GM21737 (cell line): Measurements from ENCODE around the gene IL17C.
A peak's percentile ranks its signal among the peaks of the same experiment; 100 is the strongest.

Source experiments
- ATAC-seq: cut with Tn5 transposase; IDR thresholded peaks from one replicate; pipeline ENCODE4 v1.9.1; 2021; ENCODE audit warnings: mild to moderate bottlenecking, moderate library complexity; ENCODE audit not compliant: unreplicated experiment

Gene IL17C

DNA sequence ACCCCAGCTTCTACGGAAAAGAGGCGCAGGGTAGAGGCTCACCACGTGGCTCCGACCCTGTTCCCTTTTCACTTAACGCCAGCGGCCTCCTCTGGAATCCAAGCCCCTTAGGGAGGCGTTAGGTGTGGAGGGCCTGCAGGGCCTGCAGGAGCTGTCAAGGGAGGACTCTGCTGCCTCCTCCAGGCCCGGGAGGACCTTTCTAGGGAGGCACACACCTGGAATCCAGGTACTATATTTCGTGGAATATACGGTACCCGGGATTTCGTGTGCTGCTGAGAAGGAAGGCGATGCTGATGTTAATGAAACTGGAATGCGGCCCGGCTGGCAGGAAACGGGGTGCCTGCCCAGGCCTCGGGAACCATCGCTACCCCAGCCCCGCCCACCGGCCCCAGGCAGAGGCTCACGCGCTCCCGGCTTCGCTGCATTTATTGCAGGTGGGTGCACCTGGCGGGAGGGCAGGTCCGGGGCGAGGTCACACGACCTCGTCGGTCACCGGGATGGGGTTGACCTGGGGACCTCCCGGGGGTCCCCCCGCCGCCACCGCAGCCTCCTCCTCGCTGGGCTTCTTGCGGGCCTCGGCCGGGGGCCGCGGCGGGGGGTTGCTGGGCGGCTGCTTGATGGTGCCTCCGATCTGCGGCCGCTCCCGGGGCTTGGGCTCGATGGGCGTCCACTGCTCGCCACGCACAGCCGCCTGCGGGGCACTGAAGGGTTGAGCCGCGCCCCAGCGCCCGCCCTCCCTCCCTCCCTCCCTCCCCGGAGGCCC is 4.7 kb downstream of the IL17C start:
- ATAC-seq, result no peak

DNA sequence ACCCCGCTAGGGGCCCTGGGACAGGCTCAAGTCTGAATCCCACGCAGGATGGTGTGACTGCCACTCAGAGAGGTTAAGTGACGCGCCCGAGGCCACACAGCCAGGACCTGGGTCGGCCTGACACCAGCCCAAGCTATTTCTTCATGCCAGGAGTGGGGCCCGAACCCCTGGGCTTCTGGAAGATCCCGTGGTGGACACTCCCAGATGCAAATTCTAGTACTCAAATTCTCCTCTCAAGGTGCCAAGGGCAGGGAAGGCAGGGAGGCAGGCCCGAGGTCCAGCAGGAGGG is 5.2 kb downstream of the IL17C start:
- no peak for ATAC-seq

DNA sequence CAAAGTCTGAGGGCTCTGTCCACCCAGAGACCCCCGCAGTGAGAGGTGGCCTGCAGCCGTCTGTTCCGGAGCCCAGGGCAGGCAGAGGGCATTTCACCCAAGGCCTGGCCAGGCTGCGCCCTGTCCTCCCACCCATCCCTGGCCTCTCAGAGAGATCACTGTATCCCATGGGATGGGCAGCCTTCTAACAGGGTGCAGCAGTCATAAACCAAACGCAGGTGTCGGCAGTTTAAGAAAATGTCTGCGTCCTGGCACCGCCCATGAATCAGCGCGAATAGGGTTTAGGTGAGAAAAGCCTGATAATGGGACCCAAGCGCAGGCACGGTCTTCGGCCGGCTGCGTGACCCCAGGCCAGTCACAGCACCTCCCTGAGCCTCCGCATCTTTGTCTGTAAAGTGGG is 7.1 kb downstream of the IL17C start:
- ATAC-seq, result no peak

DNA sequence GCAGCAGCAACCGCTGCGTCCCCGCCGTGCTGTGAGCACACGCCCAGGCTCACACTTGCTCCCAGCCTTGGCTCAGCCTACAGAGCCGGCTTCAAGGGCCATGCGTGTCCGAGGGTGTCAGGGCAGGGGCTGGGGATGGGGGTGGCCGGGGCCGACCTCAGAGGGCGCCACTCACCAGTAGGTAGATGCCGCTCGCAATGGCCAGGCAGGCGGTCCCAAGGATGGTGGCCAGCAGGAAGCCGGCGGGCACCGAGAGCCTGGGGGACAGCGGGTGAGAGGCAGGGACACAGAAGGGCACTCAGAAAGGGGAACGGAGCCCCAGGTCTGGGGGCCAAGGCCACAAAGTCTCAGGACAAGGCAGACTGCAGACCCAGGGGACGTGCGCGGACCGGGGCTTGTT is 7.6 kb downstream of the IL17C start:
- ATAC-seq, result no peak

DNA sequence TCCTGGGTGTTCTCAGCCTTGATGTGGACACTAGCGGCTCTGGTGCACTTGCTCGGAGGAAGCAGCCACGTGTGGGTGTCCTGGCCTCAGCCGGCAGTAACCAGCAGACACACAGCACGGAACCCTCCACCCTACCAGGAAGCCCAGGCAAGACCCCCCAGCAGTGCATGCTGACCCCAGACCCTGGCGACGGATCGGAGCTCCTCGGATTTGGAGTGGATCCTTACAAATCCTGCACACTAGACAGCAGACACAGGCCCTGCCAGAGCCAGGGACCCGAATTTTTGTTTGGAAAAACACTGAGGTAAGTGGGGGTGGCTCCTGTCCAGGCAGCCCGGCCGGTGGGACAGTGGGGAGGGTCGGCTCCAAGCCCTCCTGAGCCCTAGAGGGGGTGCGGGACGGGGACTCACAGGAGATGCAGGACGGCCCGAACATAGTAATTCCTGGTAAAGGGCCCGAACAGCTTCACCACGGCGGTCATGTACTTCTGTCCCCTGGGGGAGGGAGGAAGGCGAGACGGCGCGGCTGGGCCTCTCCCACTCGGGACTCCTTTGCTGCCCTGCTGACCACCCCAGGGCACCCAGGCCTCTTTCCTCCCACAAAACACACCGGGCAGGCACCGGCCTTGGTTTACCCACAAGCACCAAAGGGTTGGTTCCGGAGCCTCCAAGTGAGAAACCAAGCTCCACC is 8.1 kb downstream of the IL17C start:
- ATAC-seq, result no peak

DNA sequence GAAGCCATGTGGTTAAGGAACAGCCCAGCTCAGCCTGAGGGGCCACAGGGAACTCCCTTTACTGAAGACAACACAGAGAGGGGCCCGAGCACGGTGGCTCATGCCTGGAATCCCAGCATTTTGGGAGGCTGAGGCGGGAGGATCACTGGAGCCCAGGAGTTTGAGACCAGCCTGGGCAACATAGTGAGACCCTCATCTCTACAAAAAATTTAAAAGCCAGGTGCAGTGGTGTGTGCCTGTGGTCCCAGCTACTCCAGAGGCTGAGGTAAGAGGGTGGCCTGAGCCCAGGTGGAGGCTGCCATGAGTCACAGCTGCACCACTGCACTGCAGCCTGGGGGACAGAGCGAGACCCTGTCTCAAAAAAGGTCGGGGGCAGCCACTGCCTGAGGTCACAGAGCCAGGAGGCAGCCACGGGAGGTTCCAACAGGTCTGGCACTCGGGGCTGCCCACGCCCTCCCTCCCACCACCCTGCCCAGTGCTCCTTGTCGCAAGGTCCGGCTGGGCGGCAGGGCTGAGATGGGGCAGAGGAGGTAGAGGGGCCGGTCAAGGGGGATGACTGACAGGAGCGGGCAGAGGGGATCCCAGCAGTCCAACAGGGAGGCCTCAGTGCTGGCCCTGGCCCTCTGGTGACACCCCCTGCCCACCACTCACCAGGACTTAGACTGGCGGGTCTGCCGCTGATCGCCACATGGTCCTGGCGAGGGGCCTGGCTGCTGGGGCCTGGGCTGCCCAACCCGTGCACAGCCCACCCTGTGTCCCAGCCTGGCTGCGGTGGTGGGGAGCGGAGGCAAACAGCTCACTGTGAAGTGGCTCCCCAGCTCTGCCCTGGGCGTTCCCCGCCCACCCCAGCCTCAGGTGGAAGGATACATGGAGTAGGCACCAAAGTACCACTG is 9.1 kb downstream of the IL17C start:
- no peak for ATAC-seq

DNA sequence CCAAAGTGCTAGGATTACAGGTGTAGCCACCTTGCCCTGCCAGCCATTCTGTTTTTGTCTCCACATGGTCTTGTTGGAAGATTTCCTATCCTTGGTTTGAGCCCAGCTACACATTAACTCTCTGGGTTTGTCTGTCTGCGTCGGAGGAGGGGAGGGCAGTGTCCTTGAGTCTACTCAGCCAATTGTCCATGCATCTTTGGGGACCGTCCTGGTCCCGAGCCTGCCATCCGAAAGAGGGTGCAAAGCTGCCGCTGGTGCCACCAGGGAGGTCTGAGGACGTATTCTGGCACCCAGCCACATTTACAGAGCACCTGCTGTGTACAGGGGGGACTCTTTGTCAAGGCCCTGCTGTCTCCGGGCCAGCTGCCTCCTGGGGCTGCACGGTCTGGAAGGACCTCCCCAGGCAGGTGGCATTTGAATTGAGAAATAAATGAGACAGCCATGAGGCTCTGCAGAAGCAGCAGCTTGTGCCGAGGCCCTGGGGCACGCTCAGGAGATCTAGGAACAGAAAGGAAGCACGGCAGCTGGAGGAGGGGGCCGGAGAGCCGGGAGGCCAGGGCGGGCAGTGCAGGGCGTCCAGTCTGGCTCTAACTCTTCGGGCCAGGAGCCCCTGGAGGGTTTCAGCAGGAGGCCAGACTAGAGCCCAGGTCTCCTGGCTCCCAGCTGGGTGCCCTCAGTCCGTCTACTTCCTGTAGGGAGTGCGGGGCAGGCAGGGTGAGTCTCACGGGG is 11.0 kb downstream of the IL17C start:
- ATAC-seq, result no peak

DNA sequence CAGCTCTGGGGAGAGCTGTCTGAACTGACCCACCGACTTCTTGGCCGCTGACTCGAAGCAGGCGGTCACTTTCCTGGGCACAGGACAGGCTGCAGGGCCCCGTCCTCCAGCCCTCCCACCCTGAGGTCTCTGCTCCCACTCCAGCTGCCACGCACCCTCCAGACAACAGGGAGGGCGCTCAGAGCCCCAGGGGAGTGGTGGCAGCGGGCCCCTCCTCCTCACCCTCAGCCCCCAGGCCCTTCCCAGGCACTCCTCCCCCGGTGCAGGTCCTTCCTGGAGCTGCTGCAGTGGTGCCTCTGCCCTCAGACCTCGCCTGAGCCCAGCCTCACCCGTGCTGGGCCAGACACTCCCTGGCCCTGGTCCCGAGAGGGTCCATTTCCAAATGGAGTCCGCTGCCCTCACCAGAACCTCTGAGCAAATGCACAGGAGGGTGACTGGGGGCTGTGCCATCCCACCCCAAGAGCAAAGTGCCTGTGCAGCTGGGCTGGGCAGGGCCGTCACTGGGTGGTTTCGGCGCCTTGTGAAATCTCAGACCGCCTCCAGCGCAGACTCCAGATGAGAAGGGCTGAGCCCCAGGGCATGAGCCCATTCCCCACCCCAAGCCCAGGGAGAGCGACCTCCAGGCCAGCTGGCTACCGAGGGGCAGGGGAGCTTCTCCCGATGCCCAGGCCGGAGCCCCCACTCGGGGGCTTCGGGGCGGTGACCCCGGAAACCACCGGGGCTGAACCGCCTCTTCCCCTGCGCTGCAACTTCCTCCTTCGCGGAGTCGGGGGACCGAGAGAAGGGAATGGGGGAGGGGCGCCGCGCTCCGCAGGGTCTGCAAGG is 11.8 kb downstream of the IL17C start:
- peak; percentile 5 for ATAC-seq

DNA sequence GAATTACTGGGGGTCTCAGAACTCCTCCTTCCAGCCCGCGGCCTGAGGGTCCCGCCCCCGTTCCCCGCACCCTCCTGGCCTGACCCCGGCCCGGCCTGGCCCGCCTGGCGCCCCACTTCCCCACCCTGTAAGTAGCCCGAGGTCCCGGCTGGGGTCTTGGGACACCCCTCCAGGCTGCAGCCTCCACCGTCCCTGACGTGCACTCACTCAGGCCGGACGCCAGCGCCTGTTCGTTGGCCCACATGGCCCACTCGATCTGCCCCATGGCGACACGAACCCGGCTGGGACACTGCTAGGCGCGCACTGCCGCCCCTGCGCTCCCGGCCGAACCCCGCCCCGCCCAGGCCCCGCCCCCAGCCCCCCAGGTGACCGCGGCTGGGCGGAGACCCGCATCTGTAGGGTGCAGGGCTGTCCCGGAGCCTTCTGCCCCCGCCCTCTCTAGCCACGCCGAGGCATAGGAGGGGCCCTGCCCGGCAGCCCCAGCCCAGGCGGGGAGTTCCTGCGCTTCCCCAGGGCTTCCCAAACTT is 12.4 kb downstream of the IL17C start, which contains the start of gene CYBA:
Gene CYBA (minus strand): TSS at position 305 of the 527 bp plus-strand sequence. CDS start 40 bp downstream, at position 265.
- peak; percentile 57 for ATAC-seq

DNA sequence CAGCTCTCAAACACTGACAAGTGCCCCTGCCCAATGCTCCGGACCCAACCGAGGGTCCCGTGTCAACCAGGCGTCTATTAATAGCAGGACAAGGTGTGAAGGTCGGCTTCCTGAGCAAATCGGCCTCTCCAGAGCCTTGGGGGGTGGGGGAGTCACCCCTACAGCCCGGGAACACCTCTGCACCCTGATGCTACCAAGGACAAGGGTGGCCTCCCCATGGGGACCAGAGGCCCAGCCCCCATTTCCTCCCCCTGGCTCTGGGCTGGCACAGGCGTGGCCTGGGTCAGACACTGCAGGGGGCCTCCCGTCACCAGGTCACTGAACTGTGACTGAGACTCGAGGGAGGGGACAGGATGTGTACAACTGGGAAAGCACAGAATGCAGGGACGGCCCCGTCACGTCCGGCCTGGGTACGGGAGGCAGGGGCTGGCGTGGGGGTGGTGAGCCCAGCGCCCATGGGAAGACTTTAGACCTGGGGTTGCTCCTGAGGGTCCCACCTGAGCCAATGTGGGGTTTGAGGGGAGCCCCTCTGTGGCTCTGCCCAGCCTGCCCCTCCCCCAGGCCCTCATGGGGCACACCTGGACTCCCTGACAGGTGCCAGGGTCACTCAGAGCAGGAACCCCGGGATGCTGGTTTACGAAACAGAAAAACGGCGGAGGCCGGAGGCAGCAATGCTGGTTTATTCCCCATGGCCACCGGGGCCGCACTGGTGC is 13.1 kb downstream of the IL17C start:
- ATAC-seq, result peak; percentile 66

DNA sequence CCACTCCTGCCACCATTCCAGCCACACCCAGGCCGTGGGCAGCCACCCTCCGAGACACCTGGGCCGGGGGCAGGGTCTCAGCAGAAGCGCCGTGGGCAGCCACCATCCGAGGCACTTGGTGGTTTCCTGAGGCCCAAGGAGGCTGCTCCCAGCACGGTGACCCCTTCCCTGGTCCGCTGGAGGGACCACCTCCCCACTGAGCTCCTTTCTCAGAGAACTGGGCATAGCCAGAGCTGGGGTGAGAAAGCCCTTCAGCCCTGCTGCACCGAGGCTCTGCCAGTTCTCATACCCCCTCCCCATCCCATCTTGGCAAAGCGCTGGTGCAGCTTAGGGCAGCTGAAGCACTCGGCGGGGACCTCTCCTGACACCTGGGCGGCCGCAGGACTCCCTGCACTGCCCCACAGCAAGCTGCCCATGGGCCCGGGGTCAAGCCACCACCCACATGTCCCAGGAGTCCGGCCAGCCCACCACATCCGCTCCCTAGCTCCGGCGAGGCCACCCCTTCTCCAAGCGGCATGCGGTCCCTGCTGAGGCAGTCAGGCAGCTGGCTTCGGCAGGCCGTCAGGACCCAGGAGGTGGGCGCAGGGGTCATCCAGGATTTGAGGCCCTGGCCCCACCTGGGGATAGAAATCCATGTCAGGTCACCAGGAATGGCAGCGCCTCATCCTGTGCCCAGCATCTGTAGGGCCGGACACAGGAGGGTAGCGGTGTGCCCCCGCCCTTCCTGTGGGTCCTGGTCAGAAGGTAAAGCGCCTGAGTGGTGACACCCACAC is 13.8 kb downstream of the IL17C start:
- ATAC-seq, result no peak

DNA sequence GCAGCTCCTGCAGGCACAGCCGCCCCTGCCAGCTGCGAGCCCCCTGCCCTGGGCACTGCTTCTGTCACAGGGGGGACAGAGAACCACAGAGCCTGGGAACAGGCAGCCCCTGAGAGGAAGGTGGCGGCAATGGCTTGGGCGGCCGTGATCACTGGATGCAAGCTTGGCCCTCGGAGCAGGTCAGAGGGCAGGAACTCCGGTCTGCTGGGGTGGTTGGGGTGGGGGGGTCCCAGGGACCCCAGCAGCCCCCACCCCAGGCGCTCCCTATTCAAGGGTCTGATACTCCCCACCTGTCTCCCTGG is 14.3 kb downstream of the IL17C start:
- no peak for ATAC-seq

DNA sequence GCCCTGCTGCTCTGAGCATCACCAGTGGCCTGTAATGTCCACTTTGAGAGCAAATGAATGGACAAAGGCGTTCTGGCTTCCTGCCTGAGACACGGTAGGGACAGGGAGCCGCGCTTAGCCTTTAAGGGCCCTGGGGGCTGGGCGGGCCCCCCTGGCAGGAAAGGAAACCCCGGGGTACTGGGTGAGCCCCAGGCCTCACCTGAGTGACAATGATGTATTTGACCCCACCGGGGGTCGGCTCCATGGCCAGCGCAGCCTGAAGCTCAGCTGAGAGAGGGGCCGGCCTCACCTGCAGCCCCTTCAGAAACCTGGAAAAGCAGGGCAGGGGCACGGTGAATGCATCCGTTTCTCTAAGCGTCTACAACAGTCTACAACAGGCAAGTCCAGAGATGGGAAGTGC is 14.7 kb downstream of the IL17C start:
- ATAC-seq, result no peak

DNA sequence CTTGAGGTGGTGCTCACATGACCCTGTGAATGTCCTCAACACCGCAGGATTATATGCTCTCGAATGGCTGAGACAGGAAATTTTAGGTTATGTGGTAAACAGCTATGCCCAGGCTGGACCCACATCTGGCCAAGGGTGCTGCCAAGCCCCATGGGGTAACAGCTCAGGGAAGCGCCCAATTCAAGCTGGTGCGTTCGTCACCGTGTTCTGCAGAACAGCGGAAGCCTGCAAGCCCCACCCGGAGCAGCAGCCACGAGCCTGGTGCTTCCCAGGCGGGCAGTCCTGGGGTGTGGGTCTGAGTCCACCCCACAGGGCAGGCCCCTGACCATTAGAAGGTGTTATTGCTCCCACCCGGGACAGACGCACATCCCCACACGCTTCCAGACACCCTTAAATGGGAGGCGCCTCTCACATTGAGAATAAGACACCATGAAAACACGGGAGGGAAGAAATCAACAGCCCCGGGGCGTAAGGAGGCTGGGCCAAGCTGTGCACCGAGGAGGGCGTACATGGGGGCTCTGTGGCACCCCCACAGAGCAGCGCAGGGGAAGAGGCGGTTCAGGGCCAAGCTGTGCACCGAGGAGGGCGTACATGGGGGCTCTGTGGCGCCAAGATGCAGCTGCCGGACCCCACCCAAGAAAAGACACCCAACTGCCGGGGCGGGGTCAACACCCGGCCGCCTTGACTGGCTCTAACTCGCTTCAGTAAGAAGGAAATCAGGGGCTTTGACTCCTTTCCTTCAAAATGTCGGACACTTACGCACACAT is 15.4 kb downstream of the IL17C start:
- ATAC-seq, result no peak

DNA sequence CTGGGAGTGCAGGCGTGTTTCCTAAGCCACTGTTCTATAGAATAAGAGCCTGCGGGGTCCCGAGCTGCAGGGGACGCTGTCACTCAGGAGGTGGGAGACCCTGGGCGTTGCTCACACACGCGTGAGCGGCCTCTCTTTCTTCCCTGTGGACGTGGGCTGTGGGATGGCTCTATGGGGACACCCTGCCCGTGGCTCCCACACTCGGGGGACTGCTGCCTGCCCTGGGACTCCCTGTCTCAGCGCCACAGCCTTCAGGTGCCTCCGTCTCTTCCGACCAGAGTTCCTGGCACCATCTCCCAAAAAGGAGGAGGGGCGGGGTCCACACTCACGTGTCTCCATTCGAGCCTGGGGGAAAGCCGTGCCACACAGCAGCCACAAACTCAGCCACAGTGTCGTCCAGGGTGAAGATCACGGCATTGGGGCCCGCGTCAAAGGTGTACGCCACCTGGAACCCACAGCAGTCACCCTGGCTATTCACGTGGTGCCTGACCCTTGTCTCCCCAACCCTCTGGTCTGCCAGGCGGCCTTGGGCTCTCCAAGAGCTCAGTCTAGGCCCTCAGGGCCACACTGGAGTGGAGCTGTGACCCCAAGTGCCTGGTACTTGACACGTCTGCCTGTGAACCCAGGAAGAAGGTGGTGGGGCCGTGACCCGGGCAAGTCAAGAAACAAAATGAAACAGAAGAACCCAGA is 16.1 kb downstream of the IL17C start:
- no peak for ATAC-seq

DNA sequence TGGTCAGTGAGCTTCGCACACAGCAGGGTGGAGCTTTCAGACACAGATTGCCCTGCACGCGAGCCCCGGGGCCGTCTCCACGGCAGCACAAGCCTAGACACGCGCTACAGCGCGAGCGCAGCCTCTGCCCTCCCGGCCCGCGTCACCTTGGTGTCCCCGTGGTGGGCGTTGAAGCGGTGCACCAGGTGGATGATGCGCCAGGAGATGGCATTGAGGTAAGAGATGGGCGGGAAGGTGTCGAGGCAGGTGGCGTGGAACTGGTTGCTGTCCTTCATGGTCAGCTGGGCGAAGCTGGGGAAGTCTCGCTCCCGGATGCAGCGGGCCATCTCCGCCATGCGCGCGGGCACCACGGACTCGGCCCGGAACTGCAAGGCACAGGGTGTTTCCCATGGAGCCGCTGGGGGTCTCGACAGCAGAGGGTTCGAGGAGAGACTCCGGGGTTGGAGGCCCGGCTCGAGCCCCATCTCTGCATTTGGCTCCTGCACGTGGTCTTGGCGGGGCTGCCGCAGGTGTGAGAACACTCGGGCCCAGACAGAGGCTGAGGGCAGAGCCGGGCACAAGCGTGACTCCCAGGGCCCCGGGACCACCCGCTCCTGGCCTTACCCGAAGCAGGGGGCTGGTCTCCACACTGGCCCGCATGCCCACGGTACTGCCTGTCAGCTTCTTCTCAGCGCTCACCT is 16.8 kb downstream of the IL17C start:
- no peak for ATAC-seq

DNA sequence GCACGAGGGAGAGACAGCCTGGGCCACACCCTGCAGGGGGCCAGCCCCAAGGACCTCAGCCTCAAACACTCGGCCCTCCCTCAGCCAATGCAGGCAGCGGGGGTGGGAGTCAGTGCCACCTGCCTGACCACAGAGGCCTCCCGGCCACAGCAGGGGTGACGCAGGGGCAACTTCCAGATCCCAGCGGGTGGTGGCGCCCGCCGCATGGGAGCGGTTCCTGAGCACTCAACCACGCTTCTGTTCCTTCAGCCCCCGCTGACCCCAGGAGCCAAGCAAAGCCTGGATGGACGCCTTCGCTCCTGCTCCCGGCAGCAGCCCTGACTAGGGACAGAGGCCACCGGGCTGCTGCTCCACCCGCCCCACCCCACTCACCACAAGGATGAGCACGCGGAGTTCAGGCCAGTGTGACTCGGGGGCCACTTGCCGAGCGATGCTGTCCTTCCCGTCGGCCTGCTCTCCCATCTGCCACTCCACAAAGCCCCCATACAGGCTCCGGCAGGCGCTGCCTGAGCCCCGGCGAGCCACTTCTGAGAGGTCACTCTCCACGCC is 17.4 kb downstream of the IL17C start:
- no peak for ATAC-seq
